AML-193 (cell line): ENCODE results near the gene SDHAF4.
"Not testable (repeated sequence)": the region's sequence is repeated elsewhere in the genome, so short reads cannot be mapped to it uniquely, and the experiment has no call there.

ENCODE experiments used
- DNase-seq, 2 experiments: peaks; one replicate each; lab custom pipeline; 2025; lab: John Stamatoyannopoulos, UW

Gene SDHAF4

GRCh38 chr6:70592391-70593117 lies 25.8 kb downstream of the SDHAF4 start:
- DNase-seq, result no peak

GRCh38 chr6:70593118-70593486 lies 26.4 kb downstream of the SDHAF4 start:
- DNase-seq, result no peak

- DNase-seq, result no peak
These were observed 32.5 kb downstream of the SDHAF4 start for GRCh38 chr6:70599187-70599586.

GRCh38 chr6:70601014-70601413 lies 34.3 kb downstream of the SDHAF4 start:
- DNase-seq, result no peak

GRCh38 chr6:70604254-70604653 lies 37.5 kb downstream of the SDHAF4 start:
- DNase-seq, result no peak

GRCh38 chr6:70607371-70607770 lies 40.6 kb downstream of the SDHAF4 start:
- not testable (repeated sequence) for DNase-seq

- not testable (repeated sequence) for DNase-seq
These were observed 42.5 kb downstream of the SDHAF4 start for GRCh38 chr6:70609181-70609580.

GRCh38 chr6:70616728-70617260 lies 50.1 kb downstream of the SDHAF4 start:
- DNase-seq, result no peak

GRCh38 chr6:70620746-70621145 lies 54.0 kb downstream of the SDHAF4 start:
- no peak for DNase-seq

GRCh38 chr6:70622461-70622860 lies 55.7 kb downstream of the SDHAF4 start:
- DNase-seq, result no peak

GRCh38 chr6:70625436-70625835 lies 58.7 kb downstream of the SDHAF4 start:
- DNase-seq, result no peak

- DNase-seq, result no peak
These were observed 60.9 kb downstream of the SDHAF4 start for GRCh38 chr6:70627500-70628254.

- DNase-seq, result no peak
These were observed 63.2 kb downstream of the SDHAF4 start for GRCh38 chr6:70629929-70630328.

- no peak for DNase-seq
These were observed 67.1 kb downstream of the SDHAF4 start for GRCh38 chr6:70633870-70634269.

GRCh38 chr6:70636596-70636995 lies 69.9 kb downstream of the SDHAF4 start:
- no peak for DNase-seq

GRCh38 chr6:70638468-70638867 lies 71.7 kb downstream of the SDHAF4 start:
- DNase-seq, result no peak
